B cell (primary cell): Measurements from ENCODE around the gene ST6GAL2. TPM values are rescaled to one million over a fixed set of nuclear protein-coding genes. Genes with fewer than 3 reads are reported as not detected.

Source experiments
- ATAC-seq: fragments of 200-7000 bp; cut with Tn5 transposase; one replicate; pipeline ENCODE4 v1.10.0; 2021; ENCODE audit warnings: low read depth, mild to moderate bottlenecking, moderate number of reproducible peaks, moderate library complexity
- CTCF ChIA-PET: fragments of 350-600 bp; sonication (Branson Sonifier 250); formaldehyde crosslinking; loops from one replicate; lab custom pipeline; 2021; ENCODE audit warnings: antibody characterized with exemption, inconsistent platforms; lab: Charles Lee
- POLR2A ChIA-PET: fragments of 350-600 bp; sonication (Branson Sonifier 250); formaldehyde crosslinking; loops from one replicate; lab custom pipeline; 2021; ENCODE audit warnings: antibody characterized with exemption; lab: Charles Lee
- DNase-seq: peaks from one replicate; pipeline ENCODE4 v3.0.0; 2013
- H2AFZ ChIP-seq: 2 replicates; pipeline ENCODE4 v1.6.1; 2012; ENCODE audit warnings: mild to moderate bottlenecking, low read depth, low read length; ENCODE audit not compliant: insufficient read depth, poor library complexity, severe bottlenecking
- H3K27ac ChIP-seq, 2 donors: 1 replicate in 1 of 2; 2 replicates in 1 of 2; pipeline ENCODE4 v1.5.1; 2012 to 2013; ENCODE audit warnings: low read length in 2 of 2, mild to moderate bottlenecking in 2 of 2, moderate library complexity in 1 of 2
- H3K27me3 ChIP-seq, 4 experiments: fragments of 200-600 bp in 1 of 4; sonication (generic) in 1 of 4; replicated peaks in 1 of 4; 1 replicate in 2 of 4; 2 replicates in 2 of 4; pipeline versions ENCODE4 v1.6.1 to v1.7.0; 2013 to 2016; ENCODE audit warnings: low read length in 3 of 4, mild to moderate bottlenecking in 2 of 4, mixed read lengths in 1 of 4, moderate library complexity in 1 of 4; ENCODE audit not compliant: insufficient read depth in 4 of 4, control insufficient read depth in 3 of 4; ENCODE audit errors: control extremely low read depth in 1 of 4
- H3K36me3 ChIP-seq, 2 experiments: replicated peaks in 1 of 2; 1 replicate in 1 of 2; 2 replicates in 1 of 2; pipeline versions ENCODE4 v1.6.1 to v1.7.1; 2013; ENCODE audit warnings: low read length in 1 of 2; ENCODE audit not compliant: insufficient read depth in 2 of 2, control insufficient read depth in 1 of 2; ENCODE audit errors: control extremely low read depth in 1 of 2, extremely low read depth in 1 of 2
- H3K4me1 ChIP-seq, 2 donors: fragments of 200-600 bp in 1 of 2; sonication (generic) in 1 of 2; 1 replicate in 1 of 2; 2 replicates in 1 of 2; pipeline versions ENCODE4 v1.5.1 to v1.6.1; 2013 to 2017; ENCODE audit warnings: low read length in 2 of 2; ENCODE audit not compliant: control insufficient read depth in 2 of 2, insufficient read depth in 2 of 2
- H3K4me2 ChIP-seq: replicated peaks from 2 replicates; pipeline ENCODE3; 2012; ENCODE audit warnings: mild to moderate bottlenecking, low read depth, low read length; ENCODE audit not compliant: poor library complexity, severe bottlenecking
- H3K4me3 ChIP-seq, 5 experiments: fragments of 200-600 bp in 1 of 5; sonication (generic) in 1 of 5; 1 replicate in 3 of 5; 2 replicates in 2 of 5; pipeline versions ENCODE4 v1.5.1 to v1.7.0; 2011 to 2016; ENCODE audit warnings: low read length in 4 of 5, mild to moderate bottlenecking in 4 of 5, low read depth in 2 of 5, control low read depth in 1 of 5, moderate library complexity in 1 of 5; ENCODE audit not compliant: insufficient read depth in 1 of 5; ENCODE audit errors: control extremely low read depth in 1 of 5, extremely low read depth in 1 of 5
- H3K79me2 ChIP-seq: fragments of 200-600 bp; sonication (generic); one replicate; pipeline ENCODE4 v1.6.0; 2016; ENCODE audit warnings: low read length; ENCODE audit not compliant: control insufficient read depth, insufficient read depth
- H3K9ac ChIP-seq: fragments of 200-600 bp; sonication (generic); 2 replicates; pipeline ENCODE4 v1.6.1; 2017; ENCODE audit warnings: mild to moderate bottlenecking, low read length, moderate library complexity
- H3K9me3 ChIP-seq, 3 donors: one replicate each; pipeline versions ENCODE4 v1.6.1 to v1.7.1; 2013; ENCODE audit warnings: low read length in 2 of 3; ENCODE audit not compliant: control insufficient read depth in 2 of 3, insufficient read depth in 1 of 3; ENCODE audit errors: control extremely low read depth in 1 of 3
- H4K20me1 ChIP-seq: 2 replicates; pipeline ENCODE4 v1.6.0; 2012; ENCODE audit warnings: mild to moderate bottlenecking, low read length; ENCODE audit not compliant: insufficient read depth, control insufficient read depth, poor library complexity, severe bottlenecking
- H3K27ac Mint-ChIP-seq: one replicate; pipeline ENCODE4 v1.8.0; 2021; ENCODE audit warnings: mixed read lengths
- H3K27me3 Mint-ChIP-seq: one replicate; pipeline ENCODE4 v1.8.0; 2021; ENCODE audit warnings: mixed read lengths
- H3K4me1 Mint-ChIP-seq: one replicate; pipeline ENCODE4 v1.8.0; 2021; ENCODE audit warnings: mixed read lengths
- H3K4me3 Mint-ChIP-seq: one replicate; pipeline ENCODE4 v1.8.0; 2021; ENCODE audit warnings: mixed read lengths
- H3K9me3 Mint-ChIP-seq: one replicate; pipeline ENCODE4 v1.8.0; 2022; ENCODE audit warnings: mixed read lengths; ENCODE audit not compliant: insufficient read depth
- EZH2 ChIP-seq: IDR thresholded peaks from 2 replicates; pipeline ENCODE4 v1.6.1; 2012; ENCODE audit warnings: borderline replicate concordance, low read depth, mild to moderate bottlenecking, moderate library complexity, low read length; ENCODE audit not compliant: insufficient read depth, poor library complexity, severe bottlenecking
- WGBS: methylation state at CpG from one replicate; pipeline ENCODE4 v1.1.5; 2013; ENCODE audit warnings: missing lambda C conversion rate; ENCODE audit not compliant: insufficient coverage; 5-methylcytosine and 5-hydroxymethylcytosine counted together
- intact Hi-C: fragments of 100-400 bp; cut with micrococcal nuclease; formaldehyde crosslinking; loops from one replicate; pipeline ENCODE4 v1.10.0; 2022
- polyA plus RNA-seq: library from polyadenylated mRNA; depleted of rRNA; stranded (reverse); fragments of >200 nt; gene quantifications from 2 replicates; pipeline ENCODE4 v1.2.3, GENCODE V29; 2012
- total RNA-seq, 2 donors: library from RNA; stranded (reverse); fragments of 120-200 nt in 1 of 2; gene quantifications; 1 replicate in 1 of 2; 2 replicates in 1 of 2; pipeline versions ENCODE4 v1.2.3 to v1.2.4, GENCODE V29; 2013 to 2022
- TF ChIP-seq, protein P1 (sequence below): fragments of 200-600 bp; IDR thresholded peaks from one replicate; pipeline ENCODE4 v1.8.0; 2022; ENCODE audit warnings: antibody characterized with exemption, mild to moderate bottlenecking

The ST6GAL2 gene
- total and polyA plus RNA-seq, 2 donors (not counting 1 experiment from before 2014, with no cell fraction given): not detected

DNA sequence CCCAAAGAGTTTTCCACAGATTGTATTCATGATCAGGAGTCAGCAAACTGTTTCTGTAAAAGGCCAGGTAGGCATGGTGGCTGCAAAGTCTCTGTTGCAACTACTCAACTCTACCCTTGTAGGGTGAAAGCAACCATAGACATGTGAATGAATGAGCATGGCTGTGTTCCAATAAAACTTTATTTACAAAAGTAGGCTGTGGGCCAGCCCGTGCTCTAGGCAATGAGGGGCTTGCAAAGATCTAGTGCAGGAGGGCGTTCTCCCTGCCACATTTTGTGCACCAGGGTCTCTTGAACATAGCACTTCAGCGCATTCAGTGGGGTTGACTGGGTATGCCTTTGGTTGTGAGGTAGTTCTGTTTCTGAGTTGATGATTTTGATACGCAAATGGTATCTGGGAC is 85.8 kb downstream of the ST6GAL2 start:
- H3K27me3 Mint-ChIP-seq: no peaks in the 10 kb centered on the region
- H3K27ac ChIP-seq: no peak overlapping the region
- TF ChIP-seq, protein P1, sequence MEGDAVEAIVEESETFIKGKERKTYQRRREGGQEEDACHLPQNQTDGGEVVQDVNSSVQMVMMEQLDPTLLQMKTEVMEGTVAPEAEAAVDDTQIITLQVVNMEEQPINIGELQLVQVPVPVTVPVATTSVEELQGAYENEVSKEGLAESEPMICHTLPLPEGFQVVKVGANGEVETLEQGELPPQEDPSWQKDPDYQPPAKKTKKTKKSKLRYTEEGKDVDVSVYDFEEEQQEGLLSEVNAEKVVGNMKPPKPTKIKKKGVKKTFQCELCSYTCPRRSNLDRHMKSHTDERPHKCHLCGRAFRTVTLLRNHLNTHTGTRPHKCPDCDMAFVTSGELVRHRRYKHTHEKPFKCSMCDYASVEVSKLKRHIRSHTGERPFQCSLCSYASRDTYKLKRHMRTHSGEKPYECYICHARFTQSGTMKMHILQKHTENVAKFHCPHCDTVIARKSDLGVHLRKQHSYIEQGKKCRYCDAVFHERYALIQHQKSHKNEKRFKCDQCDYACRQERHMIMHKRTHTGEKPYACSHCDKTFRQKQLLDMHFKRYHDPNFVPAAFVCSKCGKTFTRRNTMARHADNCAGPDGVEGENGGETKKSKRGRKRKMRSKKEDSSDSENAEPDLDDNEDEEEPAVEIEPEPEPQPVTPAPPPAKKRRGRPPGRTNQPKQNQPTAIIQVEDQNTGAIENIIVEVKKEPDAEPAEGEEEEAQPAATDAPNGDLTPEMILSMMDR: no peak
- TF ChIP-seq EZH2: no peak
- H3K9me3 ChIP-seq: no peaks in the 10 kb centered on the region
- no peak overlapping the region for H3K4me2 ChIP-seq
- WGBS: 69% methylated on average over 2 of the region's 4 CpGs
- ATAC-seq (no peak), DNase-seq (no peak)
- H3K9ac ChIP-seq: no peak overlapping the region
- no peaks in the 10 kb centered on the region for H3K79me2 ChIP-seq
- H3K4me1 ChIP-seq: no peaks in the 10 kb centered on the region
- no peaks in the 10 kb centered on the region for H4K20me1 ChIP-seq
- no peak overlapping the region for H3K4me3 Mint-ChIP-seq
- H3K4me1 Mint-ChIP-seq: no peaks in the 10 kb centered on the region
- no peaks in the 10 kb centered on the region for H3K9me3 Mint-ChIP-seq
- CTCF ChIA-PET: no interaction called here
- intact Hi-C loops: no loop called here
- H3K27ac Mint-ChIP-seq: no peak overlapping the region
- POLR2A ChIA-PET: no interaction called here
- H3K36me3 ChIP-seq: no peaks in the 10 kb centered on the region
- H2AFZ ChIP-seq: no peak overlapping the region
- no peaks in the 10 kb centered on the region for H3K27me3 ChIP-seq
- no peak overlapping the region for H3K4me3 ChIP-seq

DNA sequence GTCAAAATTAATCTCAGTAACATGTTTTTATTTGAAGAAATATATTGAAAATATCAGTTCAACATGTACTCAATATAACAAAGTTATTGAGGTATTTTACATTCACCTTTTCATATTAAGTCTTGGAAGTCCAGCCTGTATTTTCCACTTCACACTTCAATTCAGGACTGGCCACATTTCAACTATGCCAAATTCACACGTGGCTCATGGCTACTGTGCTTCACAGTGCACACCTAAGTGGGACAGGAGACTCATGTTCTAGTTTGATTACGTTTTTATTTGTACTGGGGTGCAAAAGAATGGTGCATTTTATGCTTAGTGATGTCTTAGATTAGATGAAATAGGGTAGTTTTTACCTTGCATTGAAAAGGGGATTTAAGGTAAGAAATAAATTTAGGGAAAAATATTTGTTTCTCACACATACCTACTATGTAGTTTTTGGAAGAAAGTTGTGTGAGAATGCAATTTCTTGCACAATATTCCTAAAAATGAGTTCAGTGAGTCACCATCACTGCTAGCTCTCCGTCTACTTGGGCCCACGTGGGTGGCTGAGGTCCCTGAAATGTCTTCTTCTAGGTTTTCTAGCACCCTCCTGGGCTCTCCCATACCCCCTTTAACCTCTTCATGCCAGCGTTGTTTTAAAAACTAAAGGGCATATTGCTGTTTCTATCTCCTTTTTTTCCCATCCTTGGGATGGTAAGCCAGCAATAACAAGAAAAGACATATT is 87.0 kb downstream of the ST6GAL2 start:
- CTCF ChIA-PET: no interaction called here
- Histone ChIP-seq H4K20me1 (no peaks in the 10 kb centered on the region), H3K27me3 (no peaks in the 10 kb centered on the region), H3K36me3 (no peaks in the 10 kb centered on the region), H3K9me3 (peaks cover 0 to 4% (median 0%) of the 10 kb centered on the region in 3 donors), H3K4me3 (no peak overlapping the region), H3K27ac (no peak overlapping the region), H3K9ac (no peak overlapping the region), H3K79me2 (no peaks in the 10 kb centered on the region), H2AFZ (no peak overlapping the region), H3K4me2 (no peak overlapping the region), H3K4me1 (no peaks in the 10 kb centered on the region)
- POLR2A ChIA-PET: no interaction called here
- TF ChIP-seq EZH2: no peak
- no peak for ATAC-seq
- no peak for DNase-seq
- 73% methylated on average over 3 of the region's 5 CpGs for WGBS
- no peaks in the 10 kb centered on the region for H3K9me3 Mint-ChIP-seq
- no peaks in the 10 kb centered on the region for H3K4me1 Mint-ChIP-seq
- H3K27me3 Mint-ChIP-seq: no peaks in the 10 kb centered on the region
- no peak overlapping the region for H3K4me3 Mint-ChIP-seq
- no peak overlapping the region for H3K27ac Mint-ChIP-seq
- intact Hi-C loops: no loop called here
